Measurements from ENCODE around the gene ACAD11.

- TF ChIP-seq CTCF (IDR thresholded peaks at IDR 0.05; ENCODE audit: poor library complexity) = no peak
- TF ChIP-seq EZH2 (IDR thresholded peaks at IDR 0.05; ENCODE audit: borderline replicate concordance) = no peak
Observed at GRCh38 chr3:132615881-132616280, 43.7 kb downstream of the ACAD11 start.

Data from hepatocyte (in vitro differentiated cells).